Right cardiac atrium (tissue), 5 donors: ENCODE measurements around the gene TBC1D3B. TPM values are rescaled to one million over a fixed set of nuclear protein-coding genes. Genes with fewer than 3 reads are reported as not detected.
"Not testable (repeated sequence)": the region's sequence is repeated elsewhere in the genome, so short reads cannot be mapped to it uniquely, and the experiment has no call there.

ENCODE experiments used
- ATAC-seq, 2 donors: fragments of 200-7000 bp; cut with Tn5 transposase; one replicate each; pipeline versions ENCODE4 v1.8.0 to v1.9.1; 2020; ENCODE audit warnings: moderate library complexity in 2 of 2, mild to moderate bottlenecking in 1 of 2
- DNase-seq, 3 donors: peaks; one replicate each; pipeline ENCODE4 v3.0.0-alpha.2; 2020
- H3K27ac ChIP-seq: one replicate; pipeline ENCODE4 v1.5.1; 2013; ENCODE audit warnings: mild to moderate bottlenecking, low read length, control low read depth, moderate library complexity
- H3K27me3 ChIP-seq: one replicate; pipeline ENCODE4 v1.6.1; 2013; ENCODE audit not compliant: control insufficient read depth, insufficient read depth
- H3K4me1 ChIP-seq: one replicate; pipeline ENCODE4 v1.6.1; 2013; ENCODE audit warnings: low read length; ENCODE audit not compliant: control insufficient read depth, insufficient read depth
- H3K4me3 ChIP-seq: one replicate; pipeline ENCODE4 v1.5.1; 2013; ENCODE audit warnings: low read length, control low read depth
- H3K9me3 ChIP-seq: one replicate; pipeline ENCODE4 v1.6.1; 2013; ENCODE audit warnings: low read length; ENCODE audit not compliant: control insufficient read depth
- whole genome bisulfite sequencing: extraction: QIAGEN DNeasy Blood & Tissue Kit; methylation state at CpG from one replicate; pipeline ENCODE4 v1.1.7; 2013; 5-methylcytosine and 5-hydroxymethylcytosine counted together
- intact Hi-C, 4 donors: fragments of 100-400 bp; cut with DNase I; formaldehyde crosslinking; loops; one replicate each; pipeline versions ENCODE4 v1.11.0 to v1.14.0; 2022 to 2023
- polyA plus RNA-seq: library from polyadenylated mRNA; stranded (reverse); fragments of 200-250 nt; gene quantifications from one replicate; pipeline ENCODE4 v1.2.3, GENCODE V29; 2013
- total RNA-seq, 4 donors: library from RNA; stranded (reverse); fragmentation: NEBNext Ultra II Directional; extraction: Animal tissue kit (Norgen Biotek cat#: 25700); gene quantifications; one replicate each; pipeline ENCODE4 v1.2.1, GENCODE V29; 2021
- donor health status: healthy with polysubstance abuse.
- donor health status: DM: no; HTN: yes; CAD: no.
- donor health status: DM: no; HTN: no; CAD: no.
- donor health status: DM: no; HTN: yes; CAD: no; lungs with severe emphysema.
- donor health status: DM: yes; HTN: yes; CAD: no.

Gene TBC1D3B
- total and polyA plus RNA-seq, 5 donors, result 1.5 to 4.6 (median 4.1) TPM

DNA sequence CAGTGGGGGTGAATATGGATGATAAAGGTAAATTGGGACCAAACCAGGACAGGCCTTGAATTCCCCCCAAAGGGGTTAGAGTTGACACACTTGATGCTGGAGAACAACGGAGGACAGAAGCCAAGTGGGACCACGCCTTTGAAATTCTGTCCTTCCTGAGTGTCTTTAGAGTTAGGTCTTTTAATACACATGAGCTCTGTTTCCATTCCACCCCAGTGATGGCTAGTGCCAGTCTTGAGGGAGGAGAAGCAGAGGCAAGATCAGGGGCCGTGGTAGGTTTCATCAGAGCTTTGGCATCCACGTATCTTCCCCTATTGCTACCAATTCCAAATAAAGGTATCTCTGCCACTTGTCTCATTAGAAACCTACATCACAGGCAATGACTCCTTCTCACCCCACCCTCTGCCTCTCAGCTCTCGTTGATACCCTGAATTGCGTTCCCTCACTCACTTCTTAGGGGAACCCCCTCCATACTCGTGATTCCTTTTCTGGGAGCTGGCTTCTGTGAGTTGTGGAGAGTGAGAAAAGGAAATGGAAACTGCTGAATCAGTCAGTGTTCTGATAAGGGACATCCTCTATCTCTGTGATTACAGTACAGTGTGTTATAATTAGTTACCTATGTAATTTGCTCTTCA is 22.5 kb upstream of the TBC1D3B start:
- Histone ChIP-seq H3K9me3 (no peaks in the 10 kb centered on the region), H3K4me3 (no peak overlapping the region), H3K27ac (no peak overlapping the region), H3K4me1 (no peaks in the 10 kb centered on the region), H3K27me3 (no peaks in the 10 kb centered on the region)
- intact Hi-C loops, result no loop called here
- WGBS, result 37% methylated on average over 7 of the region's 7 CpGs
- ATAC-seq (no peak), DNase-seq (no peak)

DNA sequence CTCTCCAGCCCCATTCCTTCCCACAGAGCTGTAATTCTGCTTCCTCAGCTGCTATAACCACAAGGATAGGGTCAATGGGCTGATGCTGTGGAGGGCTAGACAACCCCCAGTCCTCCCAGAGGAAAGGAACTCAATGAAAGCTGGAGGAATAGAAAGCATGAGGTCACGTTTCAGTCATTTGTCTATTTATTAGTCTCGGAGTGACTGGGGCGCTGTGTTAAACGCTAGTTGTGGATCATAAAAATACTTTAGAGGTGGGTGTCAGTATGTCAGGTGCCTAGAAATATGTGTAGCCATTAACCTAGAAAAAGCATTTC is 20.9 kb upstream of the TBC1D3B start:
- ATAC-seq, result no peak
- Histone ChIP-seq H3K27ac (no peak overlapping the region), H3K4me3 (no peak overlapping the region), H3K27me3 (no peaks in the 10 kb centered on the region), H3K9me3 (no peaks in the 10 kb centered on the region), H3K4me1 (no peaks in the 10 kb centered on the region)
- 79% methylated on average over 4 of the region's 4 CpGs for WGBS
- intact Hi-C loops, result no loop called here
- no peak for DNase-seq

DNA sequence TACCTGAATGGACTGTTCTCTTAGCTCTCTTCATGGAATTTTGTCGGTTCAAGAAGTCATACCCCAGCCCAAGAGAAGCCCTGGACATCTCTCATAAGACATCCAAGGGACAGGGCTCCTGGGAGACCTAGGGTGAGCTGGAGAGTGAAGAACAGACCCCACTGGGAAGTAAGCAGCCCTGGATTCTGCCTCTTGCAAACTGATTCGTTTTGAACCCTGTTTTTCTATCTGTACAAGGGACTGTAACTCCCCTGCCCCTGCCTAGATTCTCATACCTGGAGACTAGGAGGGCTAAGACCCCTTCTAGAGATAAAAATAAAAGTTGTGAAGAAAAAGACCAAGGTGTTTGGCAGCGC is 19.7 kb upstream of the TBC1D3B start:
- Histone ChIP-seq H3K9me3 (no peaks in the 10 kb centered on the region), H3K27me3 (no peaks in the 10 kb centered on the region), H3K4me3 (no peak overlapping the region), H3K27ac (no peak overlapping the region), H3K4me1 (no peaks in the 10 kb centered on the region)
- 72% methylated on average over 3 of the region's 3 CpGs for WGBS
- ATAC-seq (no peak), DNase-seq (no peak)
- intact Hi-C loops, result no loop called here

DNA sequence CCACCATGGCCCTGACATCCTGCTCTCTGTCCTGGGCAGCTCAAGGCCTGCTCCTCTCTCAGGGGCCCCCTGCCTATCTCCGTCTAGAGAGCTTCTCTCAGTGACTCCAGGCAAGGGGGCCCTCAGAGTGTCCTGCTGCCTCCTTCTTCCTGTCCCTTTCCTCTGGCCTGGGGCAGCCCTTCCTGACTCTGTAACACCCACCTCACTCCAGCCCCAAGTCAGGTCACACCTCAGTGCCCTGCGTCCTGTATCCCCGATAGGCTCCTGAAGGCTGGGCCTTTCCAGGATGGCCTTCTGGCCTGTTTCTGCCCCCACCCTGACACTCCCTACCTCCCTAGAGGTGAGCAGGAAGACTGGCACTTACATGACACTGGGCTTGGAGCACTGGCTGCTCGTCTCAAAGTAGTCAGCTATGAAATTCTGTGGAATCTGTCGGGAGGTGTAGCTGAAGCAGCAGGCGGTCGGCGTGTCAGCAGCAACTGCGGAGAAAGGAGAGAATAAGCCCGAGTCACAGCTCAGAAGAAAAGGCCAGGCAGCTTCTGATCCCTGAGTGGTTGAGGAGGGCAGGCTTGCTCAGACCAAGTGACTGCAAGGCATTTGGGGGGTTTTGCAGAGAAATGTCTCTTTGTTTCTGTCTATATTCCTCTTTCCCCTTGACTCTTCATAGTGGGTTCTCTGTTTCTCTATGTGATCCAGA is 19.1 kb upstream of the TBC1D3B start:
- 73% methylated on average over 10 of the region's 10 CpGs for WGBS
- ATAC-seq (peak in 1 of 2 donors; percentile 14), DNase-seq (no peak)
- H3K27me3 ChIP-seq, result no peaks in the 10 kb centered on the region
- no peaks in the 10 kb centered on the region for H3K9me3 ChIP-seq
- no peaks in the 10 kb centered on the region for H3K4me1 ChIP-seq
- H3K27ac ChIP-seq, result no peak overlapping the region
- no peak overlapping the region for H3K4me3 ChIP-seq
- intact Hi-C loops, result no loop called here

DNA sequence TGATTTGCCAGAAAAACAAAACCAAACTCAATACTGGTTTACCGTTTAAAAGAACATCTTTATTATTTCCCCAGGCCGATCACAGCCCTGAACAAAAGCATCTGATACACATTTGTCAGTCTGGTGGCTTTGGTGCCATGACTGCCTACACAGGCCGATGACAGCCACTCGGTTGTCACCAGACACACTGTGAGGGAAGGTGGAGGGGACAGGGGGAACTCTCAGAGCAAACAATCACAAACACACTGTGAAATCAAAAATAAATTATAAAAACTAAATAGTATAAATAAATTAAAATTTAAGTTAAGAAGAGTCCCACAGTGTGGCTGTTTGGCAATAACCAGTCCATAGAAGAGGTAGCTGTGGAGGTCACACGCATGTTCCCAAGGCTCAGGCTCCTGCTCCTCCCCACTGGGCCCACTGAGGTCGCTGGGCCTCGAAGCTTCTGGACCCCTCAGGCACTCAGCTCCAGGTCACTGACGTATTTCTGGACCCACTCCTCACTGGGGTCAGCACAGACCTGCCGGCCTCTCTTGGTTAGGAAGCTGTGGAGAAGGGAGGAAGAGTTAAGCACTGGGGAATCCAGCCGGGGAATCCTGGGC is 18.5 kb upstream of the TBC1D3B start:
- H3K9me3 ChIP-seq, DNase-seq, H3K4me3 ChIP-seq, intact Hi-C loops, H3K4me1 ChIP-seq, ATAC-seq, H3K27ac ChIP-seq, H3K27me3 ChIP-seq: not testable (repeated sequence)
- WGBS, result 81% methylated on average over 10 of the region's 10 CpGs

DNA sequence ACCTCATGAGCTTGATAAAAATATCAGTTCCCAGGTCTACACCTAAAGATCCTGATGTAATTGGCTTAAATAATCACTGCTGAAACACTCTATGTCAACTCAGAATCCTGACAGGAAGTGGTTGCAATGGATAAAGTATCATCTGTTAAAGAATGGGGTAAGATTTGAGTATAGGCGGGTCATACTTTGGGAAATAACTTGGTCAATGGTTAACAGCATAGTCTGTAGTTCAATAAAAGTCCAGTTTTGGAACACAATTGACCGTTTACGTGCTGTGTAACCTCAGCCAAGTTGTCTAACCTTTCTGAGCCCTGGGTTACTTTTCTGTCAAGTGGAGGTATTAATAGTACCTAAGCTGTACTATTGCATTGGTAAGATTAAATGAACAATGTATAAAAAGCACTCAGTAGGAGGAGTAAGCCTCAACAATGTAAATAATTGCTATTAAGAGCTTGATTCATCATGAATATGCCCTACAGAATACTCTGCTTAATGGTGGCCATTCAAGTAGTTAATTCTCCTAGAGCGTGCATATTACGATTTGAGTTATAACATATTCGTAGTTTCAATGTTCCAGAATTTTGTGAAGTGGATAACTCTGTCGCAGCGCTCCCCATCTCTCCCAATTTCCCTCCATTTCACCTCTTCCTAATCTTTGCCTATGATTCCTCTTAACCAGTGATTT is 17.9 kb upstream of the TBC1D3B start:
- H3K27me3 ChIP-seq, H3K9me3 ChIP-seq, H3K27ac ChIP-seq, DNase-seq, ATAC-seq, H3K4me1 ChIP-seq, intact Hi-C loops, H3K4me3 ChIP-seq: not testable (repeated sequence)
- 98% methylated on average over 5 of the region's 8 CpGs for WGBS

DNA sequence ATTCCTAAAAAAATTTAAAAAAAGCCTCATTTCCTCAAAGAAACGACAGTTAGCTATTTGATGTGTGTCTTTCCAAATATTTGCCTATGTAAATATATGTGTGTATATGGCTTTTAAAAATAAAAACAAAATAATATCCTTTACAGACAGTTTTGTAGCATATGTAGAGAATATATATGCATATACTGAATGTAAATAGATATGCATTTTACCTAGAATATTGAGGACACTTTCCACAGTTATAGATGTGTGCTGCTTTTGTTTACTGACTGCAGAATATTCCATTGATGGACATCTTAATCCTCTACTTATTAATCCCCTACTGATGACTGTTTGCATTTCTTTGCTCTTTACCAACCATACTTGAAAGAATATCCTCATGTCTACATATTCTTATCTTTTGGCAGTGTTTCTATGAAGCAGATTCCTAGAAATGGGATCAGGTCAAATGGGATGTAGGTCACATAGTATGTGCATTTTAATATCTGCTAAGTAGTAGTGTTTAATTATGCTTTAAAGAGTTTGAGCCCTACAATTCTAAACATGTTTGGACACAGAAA is 16.9 kb upstream of the TBC1D3B start:
- WGBS, result 34% methylated on average over 1 of the region's 1 CpG
- DNase-seq (no peak), ATAC-seq (no peak)
- no peaks in the 10 kb centered on the region for H3K9me3 ChIP-seq
- H3K27ac ChIP-seq, result no peak overlapping the region
- H3K4me1 ChIP-seq, result no peaks in the 10 kb centered on the region
- H3K27me3 ChIP-seq, result no peaks in the 10 kb centered on the region
- intact Hi-C loops, result no loop called here
- no peak overlapping the region for H3K4me3 ChIP-seq

DNA sequence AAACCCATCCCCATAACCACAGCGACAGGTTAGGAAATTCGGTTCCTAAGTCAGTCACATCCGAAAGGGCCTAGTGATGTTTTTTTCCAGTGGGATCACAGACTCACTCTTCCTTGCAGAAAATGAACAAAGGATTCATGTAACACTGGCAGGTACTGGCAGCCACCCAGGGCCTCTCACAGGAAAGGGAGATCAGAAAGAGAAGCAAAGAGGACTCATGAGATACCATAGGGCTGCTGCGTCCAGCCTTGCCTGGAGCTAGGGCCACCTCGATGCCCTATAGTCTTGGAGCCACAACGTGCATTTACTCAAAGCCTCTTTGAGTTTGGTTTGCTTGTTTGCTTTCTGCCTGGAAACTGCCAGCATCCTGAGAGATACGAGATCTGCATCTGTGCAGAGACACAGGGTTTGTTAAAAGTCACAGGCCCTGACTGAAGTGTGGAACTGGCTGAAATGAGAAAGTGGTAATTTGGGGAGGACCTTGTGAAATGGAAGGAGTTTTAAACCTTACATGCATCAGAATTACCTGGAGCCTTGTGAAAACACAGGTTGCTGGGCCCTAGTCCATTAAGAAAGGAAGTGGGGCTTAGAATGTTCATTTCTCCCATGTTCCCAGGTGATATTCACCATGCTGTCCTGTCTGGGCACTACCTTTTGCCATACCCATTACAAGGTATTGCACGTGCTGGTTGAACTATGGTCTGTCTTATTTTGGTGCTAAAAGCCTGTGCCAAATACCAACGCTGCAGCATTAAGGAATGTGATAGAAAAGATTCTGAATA is 14.3 kb upstream of the TBC1D3B start:
- intact Hi-C loops, H3K27me3 ChIP-seq, H3K9me3 ChIP-seq, H3K27ac ChIP-seq, ATAC-seq, H3K4me3 ChIP-seq, DNase-seq, H3K4me1 ChIP-seq: not testable (repeated sequence)
- WGBS, result 74% methylated on average over 9 of the region's 9 CpGs

DNA sequence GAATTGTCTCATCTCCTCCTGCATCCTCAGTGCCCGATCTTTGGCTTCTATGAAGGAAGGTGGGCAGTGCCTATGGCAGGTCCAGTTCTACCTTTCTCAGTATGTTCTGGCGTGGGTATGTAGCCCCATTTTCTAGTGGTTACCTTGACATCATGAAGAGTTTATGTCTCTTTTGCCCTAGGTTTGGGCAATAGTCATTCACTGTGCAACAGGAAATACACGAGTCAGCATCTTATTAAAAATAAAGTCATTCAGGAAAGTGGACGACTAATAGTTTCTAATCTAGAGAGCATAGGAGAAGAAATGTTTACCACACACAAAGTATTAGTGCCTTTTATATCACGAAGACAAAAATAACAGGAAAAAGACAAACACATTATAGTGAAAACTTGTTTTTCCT is 13.6 kb upstream of the TBC1D3B start:
- WGBS, result 53% methylated on average over 5 of the region's 5 CpGs
- ATAC-seq, H3K4me1 ChIP-seq, intact Hi-C loops, H3K4me3 ChIP-seq, H3K9me3 ChIP-seq, H3K27me3 ChIP-seq, H3K27ac ChIP-seq, DNase-seq: not testable (repeated sequence)

DNA sequence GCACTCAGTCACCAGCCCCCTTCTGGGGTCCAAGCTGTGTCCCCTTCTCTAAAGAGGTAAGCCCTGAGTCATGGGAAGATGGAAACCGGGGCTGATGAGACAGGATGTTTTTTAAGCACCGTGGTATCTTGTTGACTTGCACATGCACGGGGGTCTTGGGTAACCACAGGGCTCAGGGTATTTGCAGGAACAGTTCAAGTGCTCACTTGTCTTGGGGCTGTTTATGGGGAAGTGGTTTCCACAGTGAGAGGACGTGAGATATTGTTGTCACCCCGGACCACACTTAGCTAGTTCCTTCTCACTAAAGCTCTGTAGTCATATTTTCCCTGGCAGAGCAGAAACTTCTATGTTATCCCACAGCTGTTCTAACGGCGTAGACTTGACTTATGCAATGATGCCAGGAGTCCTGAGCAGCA is 12.5 kb upstream of the TBC1D3B start:
- no peaks in the 10 kb centered on the region for H3K4me1 ChIP-seq
- no peak overlapping the region for H3K4me3 ChIP-seq
- intact Hi-C loops, result no loop called here
- ATAC-seq (peak in 1 of 2 donors; percentile 64), DNase-seq (no peak)
- H3K27me3 ChIP-seq, result no peaks in the 10 kb centered on the region
- H3K27ac ChIP-seq, result no peak overlapping the region
- no peaks in the 10 kb centered on the region for H3K9me3 ChIP-seq
- 29% methylated on average over 7 of the region's 7 CpGs for WGBS
